ENCODE data around the gene IRX2. TPM values are rescaled to one million over a fixed set of nuclear protein-coding genes. Genes with fewer than 3 reads are reported as not detected.

The IRX2 gene
- polyA plus RNA-seq, 1 donor from 2014 or later, result 0.95 TPM

GRCh38 chr5:2738156-2738699 is 13.2 kb downstream of the IRX2 start:
- Histone ChIP-seq H4K20me1 (ENCODE audit: insufficient read depth) (no peaks in the 10 kb centered on the region), H3K4me3 (ENCODE audit: low read length) (no peak overlapping the region), H3K4me2 (ENCODE audit: low read length) (no peak overlapping the region), H3K9ac (ENCODE audit: low read length) (no peak overlapping the region), H3F3A (ENCODE audit: insufficient read depth, low read length, poor library complexity, severe bottlenecking) (no peaks in the 10 kb centered on the region), H3K36me3 (ENCODE audit: insufficient read depth, low read length) (no peaks in the 10 kb centered on the region), H3K79me2 (replicated peaks; ENCODE audit: insufficient read depth, low read length) (no peaks in the 10 kb centered on the region), H3K9me2 (ENCODE audit: insufficient read depth, low read length) (no peaks in the 10 kb centered on the region), H3K9me3 (ENCODE audit: low read length) (peaks cover 12% of the 10 kb centered on the region), H3K27me3 (ENCODE audit: insufficient read depth, low read depth, low read length) (peaks cover 53% of the 10 kb centered on the region), H2AFZ (ENCODE audit: low read depth, low read length) (no peak overlapping the region), H3K27ac (ENCODE audit: low read length) (no peak overlapping the region)
- TF ChIP-seq MXI1 (conservative IDR thresholded peaks at IDR 0.05; ENCODE audit: poor library complexity, severe bottlenecking) (no peak), RAD21 (conservative IDR thresholded peaks at IDR 0.05) (no peak), EP300 (conservative IDR thresholded peaks at IDR 0.05; ENCODE audit: poor library complexity, severe bottlenecking) (no peak), SMC3 (conservative IDR thresholded peaks at IDR 0.05; ENCODE audit: poor library complexity) (no peak), EZH2 (IDR thresholded peaks at IDR 0.05; ENCODE audit: borderline replicate concordance, insufficient read depth, low read length, poor library complexity, severe bottlenecking) (no peak), TAF1 (IDR thresholded peaks at IDR 0.05; ENCODE audit: low read depth) (no peak), REST (IDR thresholded peaks at IDR 0.05; ENCODE audit: borderline replicate concordance) (no peak)

GRCh38 chr5:2737273-2738155 is 14.0 kb downstream of the IRX2 start:
- H3K4me3 ChIP-seq (ENCODE audit: low read length), result no peak overlapping the region
- no peak overlapping the region for H3K4me2 ChIP-seq (ENCODE audit: low read length)

More at GRCh38 chr5:2737273-2738155, 14.0 kb downstream of the IRX2 start:
- no peak overlapping the region for H2AFZ ChIP-seq (ENCODE audit: low read depth, low read length)
- no peaks in the 10 kb centered on the region for H3K79me2 ChIP-seq (replicated peaks; ENCODE audit: insufficient read depth, low read length)
- no peaks in the 10 kb centered on the region for H4K20me1 ChIP-seq (ENCODE audit: insufficient read depth)
- no peak overlapping the region for H3K27ac ChIP-seq (ENCODE audit: low read length)
- H3K9me2 ChIP-seq (ENCODE audit: insufficient read depth, low read length), result no peaks in the 10 kb centered on the region
- no peaks in the 10 kb centered on the region for H3K36me3 ChIP-seq (ENCODE audit: insufficient read depth, low read length)
- H3K9ac ChIP-seq (ENCODE audit: low read length), result no peak overlapping the region
- no peak for TF ChIP-seq TAF1 (IDR thresholded peaks at IDR 0.05; ENCODE audit: low read depth)
- no peak for TF ChIP-seq MXI1 (conservative IDR thresholded peaks at IDR 0.05; ENCODE audit: poor library complexity, severe bottlenecking)
- TF ChIP-seq POLR2AphosphoS5 (IDR thresholded peaks at IDR 0.05), result no peak
- no peak for TF ChIP-seq EP300 (conservative IDR thresholded peaks at IDR 0.05; ENCODE audit: poor library complexity, severe bottlenecking)
- TF ChIP-seq CTCF (IDR thresholded peaks at IDR 0.05; ENCODE audit: poor library complexity, severe bottlenecking), result no peak
- no peak for TF ChIP-seq EZH2 (IDR thresholded peaks at IDR 0.05; ENCODE audit: borderline replicate concordance, insufficient read depth, low read length, poor library complexity, severe bottlenecking)
- TF ChIP-seq SMC3 (conservative IDR thresholded peaks at IDR 0.05; ENCODE audit: poor library complexity), result no peak
- TF ChIP-seq RAD21 (conservative IDR thresholded peaks at IDR 0.05), result no peak
- no peak for TF ChIP-seq REST (IDR thresholded peaks at IDR 0.05; ENCODE audit: borderline replicate concordance)
- H3F3A ChIP-seq (ENCODE audit: insufficient read depth, low read length, poor library complexity, severe bottlenecking), result no peaks in the 10 kb centered on the region
- H3K9me3 ChIP-seq (ENCODE audit: low read length), result peaks cover 12% of the 10 kb centered on the region
- peaks cover 46% of the 10 kb centered on the region for H3K27me3 ChIP-seq (ENCODE audit: insufficient read depth, low read depth, low read length)

Data from neural cell (in vitro differentiated cells).